GM12875 (cell line): ENCODE data around the gene UCN2.
"Not testable (repeated sequence)": the region's sequence is repeated elsewhere in the genome, so short reads cannot be mapped to it uniquely, and the experiment has no call there.

Source experiments
- H3K4me3 ChIP-seq: one replicate; pipeline ENCODE4 v1.5.1; 2011; ENCODE audit warnings: low read depth, low read length, control low read depth
- CTCF ChIP-seq: IDR thresholded peaks from 2 replicates; pipeline ENCODE4 v1.5.1; 2011; ENCODE audit warnings: low read depth, mild to moderate bottlenecking, control low read depth, inconsistent platforms, low read length, moderate library complexity, borderline replicate concordance; ENCODE audit not compliant: insufficient read depth

Gene UCN2

GRCh38 chr3:48555231-48555948, 8.2 kb downstream of the UCN2 start:
- TF ChIP-seq CTCF, result no peak
- H3K4me3 ChIP-seq, result peak overlapping the region; percentile 55

- no peak for TF ChIP-seq CTCF
- no peak overlapping the region for H3K4me3 ChIP-seq
Observed at GRCh38 chr3:48553886-48554845, 9.4 kb downstream of the UCN2 start.

- TF ChIP-seq CTCF, result no peak
- no peak overlapping the region for H3K4me3 ChIP-seq
Observed at GRCh38 chr3:48553361-48553760, 10.2 kb downstream of the UCN2 start.

- H3K4me3 ChIP-seq, result no peak overlapping the region
- no peak for TF ChIP-seq CTCF
Observed at GRCh38 chr3:48552111-48552951, 11.2 kb downstream of the UCN2 start.

GRCh38 chr3:48551651-48552050, 11.9 kb downstream of the UCN2 start:
- H3K4me3 ChIP-seq, result not testable (repeated sequence)

- H3K4me3 ChIP-seq, result no peak overlapping the region
- peak; percentile 94 for TF ChIP-seq CTCF
Observed at GRCh38 chr3:48548729-48549705, 14.6 kb downstream of the UCN2 start.
